ENCODE data around the gene JOSD1.

The JOSD1 gene

DNA sequence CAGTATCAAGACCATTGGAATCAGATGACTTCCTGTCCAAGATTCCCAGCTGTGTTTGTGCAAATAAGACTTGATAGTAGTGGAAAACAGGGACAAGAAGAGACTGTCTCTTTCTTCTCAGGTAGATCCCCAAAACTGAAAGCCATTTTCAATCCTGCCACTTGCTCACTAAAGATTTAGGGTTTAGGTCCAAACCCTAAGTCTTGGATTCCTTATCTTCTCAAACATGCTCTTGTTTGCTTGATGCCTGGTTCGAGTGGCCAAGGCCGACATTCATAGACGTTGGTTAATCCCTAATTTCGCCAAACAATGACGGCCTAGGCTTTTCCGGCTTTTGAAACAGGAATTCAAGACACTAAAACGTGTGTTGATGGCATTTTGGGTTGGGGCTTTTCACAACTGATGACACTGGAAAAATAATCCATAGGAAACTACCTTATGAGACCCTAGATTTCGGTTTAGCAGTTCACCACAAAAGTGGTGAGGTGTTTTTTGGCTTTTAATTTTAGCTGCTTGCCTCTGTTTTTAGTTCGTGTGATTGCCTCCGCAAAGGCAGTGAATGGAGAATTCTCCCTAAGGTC, 4.0 kb upstream of the JOSD1 start:
- peaks cover 54% of the 10 kb centered on the region for H3K4me1 Mint-ChIP-seq
- H3K36me3 Mint-ChIP-seq (ENCODE audit: low read depth), result peaks cover 10% of the 10 kb centered on the region
- TF ChIP-seq, protein P1, sequence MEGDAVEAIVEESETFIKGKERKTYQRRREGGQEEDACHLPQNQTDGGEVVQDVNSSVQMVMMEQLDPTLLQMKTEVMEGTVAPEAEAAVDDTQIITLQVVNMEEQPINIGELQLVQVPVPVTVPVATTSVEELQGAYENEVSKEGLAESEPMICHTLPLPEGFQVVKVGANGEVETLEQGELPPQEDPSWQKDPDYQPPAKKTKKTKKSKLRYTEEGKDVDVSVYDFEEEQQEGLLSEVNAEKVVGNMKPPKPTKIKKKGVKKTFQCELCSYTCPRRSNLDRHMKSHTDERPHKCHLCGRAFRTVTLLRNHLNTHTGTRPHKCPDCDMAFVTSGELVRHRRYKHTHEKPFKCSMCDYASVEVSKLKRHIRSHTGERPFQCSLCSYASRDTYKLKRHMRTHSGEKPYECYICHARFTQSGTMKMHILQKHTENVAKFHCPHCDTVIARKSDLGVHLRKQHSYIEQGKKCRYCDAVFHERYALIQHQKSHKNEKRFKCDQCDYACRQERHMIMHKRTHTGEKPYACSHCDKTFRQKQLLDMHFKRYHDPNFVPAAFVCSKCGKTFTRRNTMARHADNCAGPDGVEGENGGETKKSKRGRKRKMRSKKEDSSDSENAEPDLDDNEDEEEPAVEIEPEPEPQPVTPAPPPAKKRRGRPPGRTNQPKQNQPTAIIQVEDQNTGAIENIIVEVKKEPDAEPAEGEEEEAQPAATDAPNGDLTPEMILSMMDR (IDR thresholded peaks at IDR 0.05), result no peak
- H3K27me3 Mint-ChIP-seq (ENCODE audit: low read depth, poor library complexity), result no peaks in the 10 kb centered on the region
- no peak for DNase-seq
- peak overlapping the region; percentile 94 for H3K4me3 Mint-ChIP-seq
- H3K9me3 Mint-ChIP-seq, result no peaks in the 10 kb centered on the region
- H3K27ac Mint-ChIP-seq, result peak overlapping the region; percentile 98

GRCh38 chr22:38700270-38700788, 414 bp downstream of the JOSD1 start:
- DNase-seq, result peak; percentile 83

DNA sequence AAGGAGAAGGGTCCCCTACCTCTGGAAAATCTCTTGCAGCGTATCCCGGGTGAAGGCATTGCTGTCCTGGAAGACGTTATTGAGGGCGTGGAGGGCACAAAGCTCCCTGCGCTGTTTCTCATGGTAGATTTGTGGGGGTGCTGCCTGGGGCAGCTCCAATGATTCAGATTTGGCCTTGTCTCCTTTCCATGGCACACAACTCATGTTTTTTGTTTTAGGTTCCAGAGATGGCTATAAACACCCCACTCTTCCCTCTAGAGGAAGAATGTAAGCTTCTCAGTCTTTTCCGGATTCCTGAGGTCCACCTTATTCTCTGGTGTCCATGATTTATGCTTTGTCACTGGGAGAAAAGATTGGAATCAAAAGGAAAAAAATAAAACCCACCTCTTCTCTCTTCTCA, 959 bp downstream of the JOSD1 start:
- Mint-ChIP-seq H3K9me3 (no peaks in the 10 kb centered on the region), H3K27ac (peak overlapping the region; percentile 87), H3K36me3 (ENCODE audit: low read depth) (peaks cover 14% of the 10 kb centered on the region), H3K4me3 (peak overlapping the region; percentile 95), H3K27me3 (ENCODE audit: low read depth, poor library complexity) (no peaks in the 10 kb centered on the region), H3K4me1 (peaks cover 60% of the 10 kb centered on the region)
- no peak for DNase-seq
- TF ChIP-seq, protein P1 (IDR thresholded peaks at IDR 0.05), result no peak

More at GRCh38 chr22:38700270-38700788, 414 bp downstream of the JOSD1 start:
- Mint-ChIP-seq H3K27ac (peak overlapping the region; percentile 87), H3K27me3 (ENCODE audit: low read depth, poor library complexity) (no peaks in the 10 kb centered on the region), H3K4me3 (peak overlapping the region; percentile 95), H3K36me3 (ENCODE audit: low read depth) (peaks cover 9% of the 10 kb centered on the region), H3K9me3 (no peaks in the 10 kb centered on the region), H3K4me1 (peaks cover 66% of the 10 kb centered on the region)
- TF ChIP-seq, protein P1 (IDR thresholded peaks at IDR 0.05), result no peak

GRCh38 chr22:38699143-38699542, 1.6 kb downstream of the JOSD1 start:
- Mint-ChIP-seq H3K36me3 (ENCODE audit: low read depth) (peaks cover 21% of the 10 kb centered on the region), H3K9me3 (no peaks in the 10 kb centered on the region), H3K4me3 (peak overlapping the region; percentile 95), H3K27me3 (ENCODE audit: low read depth, poor library complexity) (no peaks in the 10 kb centered on the region), H3K27ac (no peak overlapping the region), H3K4me1 (peaks cover 54% of the 10 kb centered on the region)
- TF ChIP-seq, protein P1 (IDR thresholded peaks at IDR 0.05), result no peak
- no peak for DNase-seq

- TF ChIP-seq, protein P1 (IDR thresholded peaks at IDR 0.05), result no peak
- Mint-ChIP-seq H3K9me3 (no peaks in the 10 kb centered on the region), H3K27me3 (ENCODE audit: low read depth, poor library complexity) (no peaks in the 10 kb centered on the region), H3K27ac (no peak overlapping the region), H3K4me3 (peak overlapping the region; percentile 95), H3K4me1 (peaks cover 49% of the 10 kb centered on the region), H3K36me3 (ENCODE audit: low read depth) (peaks cover 24% of the 10 kb centered on the region)
- no peak for DNase-seq
These were observed 2.2 kb downstream of the JOSD1 start for GRCh38 chr22:38698407-38699094.

Measured in nephron progenitor cell (in vitro differentiated cells).